IMR-90 (cell line): Measurements from ENCODE around the gene VAV3. TPM values are rescaled to one million over a fixed set of nuclear protein-coding genes. Genes with fewer than 3 reads are reported as not detected.

Experiments
- ATAC-seq: fragments of 200-7000 bp; cut with Tn5 transposase; 2 replicates; pipeline ENCODE4 v1.9.1; 2020; ENCODE audit warnings: low read depth, mild to moderate bottlenecking, moderate library complexity
- BruUV-seq: library from RNA; stranded (reverse); fragments of 400-500 nt; replicated peaks from 2 replicates; lab custom pipeline; 2021; lab: Mats Ljungman, UMichigan
- CTCF ChIA-PET: fragments of 300-600 bp; formaldehyde crosslinking; extraction: SDS; loops from one replicate; lab custom pipeline; 2021; ENCODE audit warnings: antibody characterized with exemption; lab: Yijun Ruan, JAX
- POLR2A ChIA-PET: fragments of 300-600 bp; sonication (Branson Sonifier 250); formaldehyde crosslinking; loops from one replicate; lab custom pipeline; 2022; ENCODE audit warnings: antibody characterized with exemption; ENCODE audit not compliant: unreplicated experiment; lab: Charles Lee
- DNase-seq: peaks from one replicate; pipeline ENCODE4 v3.0.0; 2013
- H2AFZ ChIP-seq: replicated peaks from 2 replicates; pipeline ENCODE3; 2013; ENCODE audit warnings: low read length, mild to moderate bottlenecking; ENCODE audit not compliant: poor library complexity
- H2AK5ac ChIP-seq: 2 replicates; pipeline ENCODE4 v1.6.1; 2013; ENCODE audit warnings: low read depth, low read length, inconsistent platforms
- H2AK9ac ChIP-seq: replicated peaks from 2 replicates; pipeline ENCODE3; 2013; ENCODE audit warnings: mild to moderate bottlenecking, low read depth, low read length, moderate library complexity; ENCODE audit not compliant: poor library complexity
- H2BK120ac ChIP-seq: 2 replicates; pipeline ENCODE4 v1.6.1; 2013; ENCODE audit warnings: low read depth, low read length, inconsistent platforms
- H2BK15ac ChIP-seq: 3 replicates; pipeline ENCODE4 v1.6.1; 2013; ENCODE audit warnings: low read depth, low read length, inconsistent platforms
- H2BK20ac ChIP-seq: 2 replicates; pipeline ENCODE4 v1.6.1; 2013; ENCODE audit warnings: low read depth, mild to moderate bottlenecking, inconsistent platforms, low read length, moderate library complexity
- H2BK5ac ChIP-seq: 2 replicates; pipeline ENCODE4 v1.6.1; 2013; ENCODE audit warnings: mild to moderate bottlenecking, low read depth, low read length, inconsistent platforms; ENCODE audit not compliant: poor library complexity, severe bottlenecking
- H3K14ac ChIP-seq: replicated peaks from 2 replicates; pipeline ENCODE4 v1.6.1; 2013; ENCODE audit warnings: low read depth, low read length, inconsistent platforms
- H3K18ac ChIP-seq: 2 replicates; pipeline ENCODE4 v1.6.1; 2013; ENCODE audit warnings: low read depth, low read length, control low read depth
- H3K23ac ChIP-seq: 2 replicates; pipeline ENCODE4 v1.6.1; 2013; ENCODE audit warnings: low read depth, low read length, inconsistent platforms
- H3K27ac ChIP-seq: 2 replicates; pipeline ENCODE4 v1.5.1; 2013; ENCODE audit warnings: mild to moderate bottlenecking, control low read depth, low read length; ENCODE audit not compliant: insufficient read depth
- H3K27me3 ChIP-seq: 2 replicates; pipeline ENCODE4 v1.6.1; 2013; ENCODE audit warnings: low read length; ENCODE audit not compliant: control insufficient read depth, insufficient read depth
- H3K36me3 ChIP-seq: 2 replicates; pipeline ENCODE4 v1.6.1; 2013; ENCODE audit warnings: low read length, mixed read lengths; ENCODE audit not compliant: control insufficient read depth, insufficient read depth
- H3K4ac ChIP-seq: 2 replicates; pipeline ENCODE4 v1.6.1; 2013; ENCODE audit warnings: low read depth, low read length, inconsistent platforms
- H3K4me1 ChIP-seq: 2 replicates; pipeline ENCODE4 v1.6.1; 2013; ENCODE audit warnings: low read length, mixed read lengths; ENCODE audit not compliant: control insufficient read depth, insufficient read depth
- H3K4me2 ChIP-seq: 2 replicates; pipeline ENCODE4 v1.6.1; 2013; ENCODE audit warnings: low read depth, mild to moderate bottlenecking, control low read depth, low read length, moderate library complexity
- H3K4me3 ChIP-seq: 2 replicates; pipeline ENCODE4 v1.5.1; 2013; ENCODE audit warnings: low read depth, mild to moderate bottlenecking, control low read depth, low read length, moderate library complexity; ENCODE audit not compliant: insufficient read depth
- H3K56ac ChIP-seq: 2 replicates; pipeline ENCODE4 v1.6.1; 2013; ENCODE audit warnings: low read length, inconsistent platforms; ENCODE audit not compliant: insufficient read depth; ENCODE audit errors: extremely low read depth
- H3K79me1 ChIP-seq, 2 experiments: 2 replicates each; pipeline ENCODE4 v1.6.1; 2013; ENCODE audit warnings: low read length in 2 of 2, inconsistent platforms in 1 of 2, low read depth in 1 of 2
- H3K9ac ChIP-seq: 2 replicates; pipeline ENCODE4 v1.6.1; 2013; ENCODE audit warnings: low read depth, low read length, control low read depth
- H3K9me1 ChIP-seq: 2 replicates; pipeline ENCODE4 v1.6.1; 2013; ENCODE audit warnings: low read length, inconsistent platforms; ENCODE audit not compliant: insufficient read depth
- H3K9me3 ChIP-seq: 2 replicates; pipeline ENCODE4 v1.6.1; 2013; ENCODE audit warnings: low read length; ENCODE audit not compliant: control insufficient read depth, insufficient read depth
- H4K20me1 ChIP-seq: 2 replicates; pipeline ENCODE4 v1.6.1; 2013; ENCODE audit warnings: low read length, inconsistent platforms; ENCODE audit not compliant: insufficient read depth
- H4K5ac ChIP-seq: 2 replicates; pipeline ENCODE4 v1.6.1; 2013; ENCODE audit warnings: mild to moderate bottlenecking, low read depth, low read length, control low read depth
- H4K8ac ChIP-seq, 2 experiments: 2 replicates each; pipeline ENCODE4 v1.6.1; 2013; ENCODE audit warnings: low read depth in 2 of 2, low read length in 2 of 2, control low read depth in 1 of 2, inconsistent platforms in 1 of 2
- H4K91ac ChIP-seq: 2 replicates; pipeline ENCODE4 v1.6.1; 2013; ENCODE audit warnings: low read depth, low read length, inconsistent platforms; ENCODE audit not compliant: insufficient read depth
- BHLHE40 ChIP-seq: fragments of 150-350 bp; IDR thresholded peaks from 2 replicates; pipeline ENCODE4 v1.6.1; 2016; ENCODE audit warnings: mild to moderate bottlenecking, low read depth, low read length
- CEBPB ChIP-seq: IDR thresholded peaks from 2 replicates; pipeline ENCODE4 v1.6.1; 2012; ENCODE audit warnings: low read depth, low read length, improper control_type of control experiment
- CHD1 ChIP-seq: IDR thresholded peaks from 2 replicates; pipeline ENCODE4 v1.6.1; 2012; ENCODE audit warnings: low read depth, low read length, improper control_type of control experiment
- FOS ChIP-seq: fragments of 150-350 bp; IDR thresholded peaks from 2 replicates; pipeline ENCODE4 v1.6.1; 2016; ENCODE audit warnings: low read depth, low read length
- MAFK ChIP-seq: IDR thresholded peaks from 2 replicates; pipeline ENCODE4 v1.6.1; 2012; ENCODE audit warnings: low read depth, low read length, improper control_type of control experiment
- MAZ ChIP-seq: IDR thresholded peaks from 2 replicates; pipeline ENCODE4 v1.6.1; 2012; ENCODE audit warnings: low read depth, mild to moderate bottlenecking, low read length, improper control_type of control experiment, moderate library complexity, borderline replicate concordance
- MXI1 ChIP-seq: IDR thresholded peaks from 2 replicates; pipeline ENCODE4 v1.6.1; 2012; ENCODE audit warnings: low read depth, mild to moderate bottlenecking, low read length, moderate library complexity, borderline replicate concordance
- NFE2L2 ChIP-seq: fragments of 150-350 bp; IDR thresholded peaks from 2 replicates; pipeline ENCODE4 v1.6.1; 2016; ENCODE audit warnings: low read depth, mild to moderate bottlenecking, low read length
- POLR2A ChIP-seq: IDR thresholded peaks from 2 replicates; pipeline ENCODE4 v1.6.1; 2012; ENCODE audit warnings: mild to moderate bottlenecking, low read depth, low read length
- RAD21 ChIP-seq: IDR thresholded peaks from 2 replicates; pipeline ENCODE4 v1.6.1; 2012; ENCODE audit warnings: low read length, improper control_type of control experiment
- RCOR1 ChIP-seq: IDR thresholded peaks from 2 replicates; pipeline ENCODE4 v1.6.1; 2012; ENCODE audit warnings: mild to moderate bottlenecking, low read length, improper control_type of control experiment; ENCODE audit not compliant: insufficient replicate concordance
- RFX5 ChIP-seq: IDR thresholded peaks from 2 replicates; pipeline ENCODE4 v1.8.0; 2012; ENCODE audit warnings: low read depth, mild to moderate bottlenecking, low read length, moderate library complexity
- SMC3 ChIP-seq: fragments of 150-350 bp; IDR thresholded peaks from 2 replicates; pipeline ENCODE4 v1.6.1; 2016; ENCODE audit warnings: low read depth, mild to moderate bottlenecking, antibody characterized with exemption, low read length, moderate library complexity
- WGBS, 2 experiments: methylation state at CpG; one replicate each; pipeline versions ENCODE4 v1.1.5 to v1.1.7; 2013; ENCODE audit warnings: missing lambda C conversion rate in 2 of 2; ENCODE audit not compliant: insufficient read length in 1 of 2; ENCODE audit errors: extremely low coverage in 2 of 2; 5-methylcytosine and 5-hydroxymethylcytosine counted together
- dilution Hi-C: fragments of 300-500 bp; cut with HindIII; formaldehyde crosslinking; loops from one replicate; pipeline ENCODE4 v1.14.3; 2018; ENCODE audit warnings: low sequenced_read_pairs; ENCODE audit not compliant: unreplicated experiment
- in situ Hi-C: fragments of 300-500 bp; cut with MboI; formaldehyde crosslinking; loops from 3 replicates; pipeline ENCODE4 v1.14.3; 2019; ENCODE audit warnings: low sequenced_read_pairs, inconsistent platforms, mixed read lengths
- intact Hi-C: fragments of 100-400 bp; cut with micrococcal nuclease; formaldehyde crosslinking; loops from 2 replicates; pipeline ENCODE4 v1.10.0; 2022
- polyA plus RNA-seq, 3 experiments: library from polyadenylated mRNA; depleted of rRNA; stranded (reverse); fragments of >200 nt; gene quantifications; 2 replicates each; pipeline ENCODE4 v1.2.3, GENCODE V29; 2012; ENCODE audit warnings: low replicate concordance in 1 of 3
- total RNA-seq: library from RNA; depleted of rRNA; stranded (reverse); fragments of >200 nt; gene quantifications from 2 replicates; pipeline ENCODE4 v1.2.3, GENCODE V29; 2012
- TF ChIP-seq, protein P1 (sequence below): conservative IDR thresholded peaks from 2 replicates; pipeline ENCODE4 v1.5.1; 2012; ENCODE audit warnings: mild to moderate bottlenecking, low read depth, low read length, improper control_type of control experiment
- TF ChIP-seq, protein P2 (sequence below): fragments of 150-350 bp; IDR thresholded peaks from 2 replicates; pipeline ENCODE4 v1.6.1; 2016; ENCODE audit warnings: low read depth, mild to moderate bottlenecking, low read length, moderate library complexity, borderline replicate concordance
- TF ChIP-seq, protein P3 (sequence below): fragments of 150-350 bp; IDR thresholded peaks from 2 replicates; pipeline ENCODE4 v1.6.1; 2017; ENCODE audit warnings: mild to moderate bottlenecking, antibody characterized with exemption, low read length, low read depth

VAV3 gene
- total and polyA plus RNA-seq, 2 of the 4 experiments (the other 2 are of a cell fraction): 0.12 to 0.18 TPM

DNA sequence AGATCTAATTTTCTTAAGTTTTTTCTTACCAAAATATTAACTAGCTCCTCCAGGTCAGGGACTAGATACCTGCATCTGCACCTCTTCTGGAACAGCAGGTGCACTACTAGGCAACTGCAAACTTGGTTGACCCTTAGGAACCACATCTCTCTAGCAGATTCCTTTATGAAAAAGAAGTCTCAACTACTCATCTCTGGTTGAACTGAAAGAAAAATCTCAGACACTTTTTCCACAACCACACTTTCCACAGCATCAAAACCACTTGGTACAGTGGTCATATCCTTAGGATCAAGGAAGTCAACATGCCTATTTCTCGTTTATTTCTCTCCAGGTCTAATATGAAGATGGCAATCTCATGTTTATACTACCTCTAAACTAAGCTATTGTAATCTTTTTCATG lies 52.3 kb downstream of the VAV3 start:
- Histone ChIP-seq H3K4me3 (no peak overlapping the region), H2AK5ac (no peak overlapping the region), H2BK120ac (no peak overlapping the region), H3K18ac (no peak overlapping the region), H2AK9ac (no peak overlapping the region), H3K27me3 (no peaks in the 10 kb centered on the region), H3K56ac (no peak overlapping the region), H3K23ac (no peak overlapping the region), H3K9ac (no peak overlapping the region), H3K36me3 (no peaks in the 10 kb centered on the region), H4K20me1 (no peaks in the 10 kb centered on the region), H3K9me3 (no peaks in the 10 kb centered on the region), H3K4ac (no peak overlapping the region), H3K9me1 (no peaks in the 10 kb centered on the region), H3K4me2 (no peak overlapping the region), H2AFZ (no peak overlapping the region), H3K79me1 (no peaks in the 10 kb centered on the region), H4K8ac (no peak overlapping the region), H3K4me1 (no peaks in the 10 kb centered on the region), H4K91ac (no peak overlapping the region), H2BK20ac (no peak overlapping the region), H2BK5ac (no peak overlapping the region), H3K14ac (no peak overlapping the region), H4K5ac (no peak overlapping the region), H2BK15ac (no peak overlapping the region), H3K27ac (no peak overlapping the region)
- no CpG with 5 or more reads among the region's 1 CpG for WGBS, 2 experiments
- dilution Hi-C loops (no loop called here), intact Hi-C loops (no loop called here), in situ Hi-C loops (no loop called here)
- DNase-seq: no peak
- no peak for ATAC-seq
- ChIA-PET CTCF (no interaction called here), POLR2A (no interaction called here)
- TF ChIP-seq RCOR1: no peak
- no peak for TF ChIP-seq CEBPB
- no peak for TF ChIP-seq BHLHE40
- TF ChIP-seq, protein P1, sequence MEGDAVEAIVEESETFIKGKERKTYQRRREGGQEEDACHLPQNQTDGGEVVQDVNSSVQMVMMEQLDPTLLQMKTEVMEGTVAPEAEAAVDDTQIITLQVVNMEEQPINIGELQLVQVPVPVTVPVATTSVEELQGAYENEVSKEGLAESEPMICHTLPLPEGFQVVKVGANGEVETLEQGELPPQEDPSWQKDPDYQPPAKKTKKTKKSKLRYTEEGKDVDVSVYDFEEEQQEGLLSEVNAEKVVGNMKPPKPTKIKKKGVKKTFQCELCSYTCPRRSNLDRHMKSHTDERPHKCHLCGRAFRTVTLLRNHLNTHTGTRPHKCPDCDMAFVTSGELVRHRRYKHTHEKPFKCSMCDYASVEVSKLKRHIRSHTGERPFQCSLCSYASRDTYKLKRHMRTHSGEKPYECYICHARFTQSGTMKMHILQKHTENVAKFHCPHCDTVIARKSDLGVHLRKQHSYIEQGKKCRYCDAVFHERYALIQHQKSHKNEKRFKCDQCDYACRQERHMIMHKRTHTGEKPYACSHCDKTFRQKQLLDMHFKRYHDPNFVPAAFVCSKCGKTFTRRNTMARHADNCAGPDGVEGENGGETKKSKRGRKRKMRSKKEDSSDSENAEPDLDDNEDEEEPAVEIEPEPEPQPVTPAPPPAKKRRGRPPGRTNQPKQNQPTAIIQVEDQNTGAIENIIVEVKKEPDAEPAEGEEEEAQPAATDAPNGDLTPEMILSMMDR: no peak
- TF ChIP-seq MAFK: no peak
- TF ChIP-seq, protein P2, sequence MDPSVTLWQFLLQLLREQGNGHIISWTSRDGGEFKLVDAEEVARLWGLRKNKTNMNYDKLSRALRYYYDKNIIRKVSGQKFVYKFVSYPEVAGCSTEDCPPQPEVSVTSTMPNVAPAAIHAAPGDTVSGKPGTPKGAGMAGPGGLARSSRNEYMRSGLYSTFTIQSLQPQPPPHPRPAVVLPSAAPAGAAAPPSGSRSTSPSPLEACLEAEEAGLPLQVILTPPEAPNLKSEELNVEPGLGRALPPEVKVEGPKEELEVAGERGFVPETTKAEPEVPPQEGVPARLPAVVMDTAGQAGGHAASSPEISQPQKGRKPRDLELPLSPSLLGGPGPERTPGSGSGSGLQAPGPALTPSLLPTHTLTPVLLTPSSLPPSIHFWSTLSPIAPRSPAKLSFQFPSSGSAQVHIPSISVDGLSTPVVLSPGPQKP: no peak
- TF ChIP-seq NFE2L2: no peak
- TF ChIP-seq MXI1: no peak
- no peak for TF ChIP-seq MAZ
- no peak for TF ChIP-seq SMC3
- no peak for TF ChIP-seq FOS
- TF ChIP-seq, protein P3, sequence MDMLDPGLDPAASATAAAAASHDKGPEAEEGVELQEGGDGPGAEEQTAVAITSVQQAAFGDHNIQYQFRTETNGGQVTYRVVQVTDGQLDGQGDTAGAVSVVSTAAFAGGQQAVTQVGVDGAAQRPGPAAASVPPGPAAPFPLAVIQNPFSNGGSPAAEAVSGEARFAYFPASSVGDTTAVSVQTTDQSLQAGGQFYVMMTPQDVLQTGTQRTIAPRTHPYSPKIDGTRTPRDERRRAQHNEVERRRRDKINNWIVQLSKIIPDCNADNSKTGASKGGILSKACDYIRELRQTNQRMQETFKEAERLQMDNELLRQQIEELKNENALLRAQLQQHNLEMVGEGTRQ: no peak
- no peak for TF ChIP-seq RAD21
- no peak for TF ChIP-seq POLR2A
- no peak for TF ChIP-seq RFX5
- no peak for TF ChIP-seq CHD1
- BruUV-seq: no TSS peak
